NCI-H1105 (cell line): Measurements from ENCODE around the gene TENM4.

ENCODE experiments used
- DNase-seq: peaks from one replicate; lab custom pipeline; 2025; lab: John Stamatoyannopoulos, UW

Gene TENM4

GRCh38 chr11:79084382-79084781 lies 356.4 kb downstream of the TENM4 start:
- DNase-seq = no peak

DNA sequence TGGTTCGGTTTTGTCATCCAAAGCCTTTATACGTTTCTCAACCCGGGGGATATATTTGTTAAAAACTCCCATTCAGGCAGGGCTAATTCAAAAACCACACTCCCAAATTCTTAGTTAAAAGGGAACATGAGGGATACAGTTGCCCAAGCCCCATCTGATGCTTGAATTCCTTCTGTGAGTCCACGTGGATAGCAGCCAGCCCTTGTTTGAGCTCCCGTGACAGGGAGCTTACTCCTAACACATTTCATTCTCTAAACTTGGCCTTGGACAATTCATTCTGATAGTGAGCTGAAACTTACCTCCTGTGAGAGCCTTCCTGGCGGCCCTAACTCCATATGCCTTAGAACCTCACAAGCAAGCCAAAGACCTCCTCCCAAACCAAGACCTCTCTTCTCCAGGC lies 357.5 kb downstream of the TENM4 start:
- no peak for DNase-seq

- DNase-seq = peak; percentile 81
Observed at GRCh38 chr11:79082907-79083306, 357.9 kb downstream of the TENM4 start.

DNA sequence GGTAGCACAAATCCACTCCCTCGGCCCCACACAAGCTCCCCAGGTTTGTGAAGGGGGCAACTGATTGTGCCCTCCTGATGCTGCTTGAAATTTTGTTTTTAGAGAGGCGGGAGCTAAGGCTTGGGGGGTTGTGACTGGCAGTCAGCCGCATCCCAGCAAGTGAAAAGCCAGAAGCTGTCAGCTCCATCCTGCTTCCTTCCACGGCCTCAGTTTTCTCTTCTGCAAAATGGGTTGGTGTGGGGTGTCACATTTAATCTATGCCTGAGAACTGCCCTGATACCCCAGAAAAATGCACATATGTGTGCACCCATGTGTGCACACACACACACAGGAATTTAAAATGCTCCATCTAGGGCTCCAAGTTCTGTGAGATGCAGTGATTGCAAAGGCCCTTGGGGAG lies 358.6 kb downstream of the TENM4 start:
- DNase-seq = no peak

- DNase-seq = no peak
Observed at GRCh38 chr11:79081471-79082031, 359.3 kb downstream of the TENM4 start.

- no peak for DNase-seq
Observed at GRCh38 chr11:79080551-79080950, 360.3 kb downstream of the TENM4 start.

DNA sequence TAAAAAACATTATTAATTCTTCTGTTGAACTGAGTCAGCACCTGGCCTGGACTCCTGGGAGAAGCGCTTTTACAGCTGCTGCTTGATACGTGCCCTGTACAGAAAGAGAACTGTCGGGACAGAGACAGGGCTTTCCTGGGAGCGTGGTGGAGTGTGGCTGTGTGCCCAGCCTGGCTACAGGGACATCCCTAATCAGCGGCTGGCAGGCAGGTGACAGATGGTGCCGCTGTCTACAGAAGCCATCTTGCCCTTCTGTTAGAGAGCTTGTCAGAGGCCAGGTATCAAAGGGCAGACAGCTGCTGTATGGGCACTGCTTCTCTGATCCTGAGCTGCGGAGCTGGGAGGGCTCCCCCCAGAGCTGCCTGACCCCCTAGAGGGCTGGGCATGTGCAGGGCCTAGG lies 361.8 kb downstream of the TENM4 start:
- peak; percentile 93 for DNase-seq

GRCh38 chr11:79078456-79078855 lies 362.4 kb downstream of the TENM4 start:
- DNase-seq = no peak

- no peak for DNase-seq
Observed at GRCh38 chr11:79077702-79078330, 363.0 kb downstream of the TENM4 start.

DNA sequence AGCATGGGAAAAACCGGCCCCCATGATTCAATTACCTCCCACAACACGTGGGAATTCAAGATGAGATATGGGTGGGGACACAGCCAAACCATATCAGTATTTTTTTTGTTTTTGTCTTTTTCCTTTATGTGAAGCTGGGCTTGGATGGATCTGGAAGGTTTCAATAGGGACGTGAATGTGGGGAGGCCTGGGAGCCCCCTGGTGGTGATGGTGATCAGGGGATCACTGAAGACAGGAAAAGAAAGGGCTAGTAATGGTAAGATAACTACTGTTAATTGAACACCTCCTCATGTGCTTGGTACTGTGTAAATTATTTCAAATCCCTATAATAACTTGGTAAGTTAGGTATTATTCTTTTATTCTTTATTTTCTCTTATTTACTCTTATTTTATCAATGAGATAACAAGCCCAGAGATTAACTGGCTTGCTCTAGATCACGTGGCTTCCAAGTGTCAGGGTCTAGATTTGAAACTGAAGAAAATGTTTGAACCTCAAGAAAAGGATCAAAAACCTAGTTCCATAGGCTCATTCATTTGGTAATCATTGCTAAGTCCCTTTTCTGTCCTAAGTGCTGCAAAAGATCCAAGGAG lies 364.2 kb downstream of the TENM4 start:
- DNase-seq = no peak

- no peak for DNase-seq
Observed at GRCh38 chr11:79074547-79074946, 366.3 kb downstream of the TENM4 start.

- DNase-seq = no peak
Observed at GRCh38 chr11:79071190-79071589, 369.6 kb downstream of the TENM4 start.

DNA sequence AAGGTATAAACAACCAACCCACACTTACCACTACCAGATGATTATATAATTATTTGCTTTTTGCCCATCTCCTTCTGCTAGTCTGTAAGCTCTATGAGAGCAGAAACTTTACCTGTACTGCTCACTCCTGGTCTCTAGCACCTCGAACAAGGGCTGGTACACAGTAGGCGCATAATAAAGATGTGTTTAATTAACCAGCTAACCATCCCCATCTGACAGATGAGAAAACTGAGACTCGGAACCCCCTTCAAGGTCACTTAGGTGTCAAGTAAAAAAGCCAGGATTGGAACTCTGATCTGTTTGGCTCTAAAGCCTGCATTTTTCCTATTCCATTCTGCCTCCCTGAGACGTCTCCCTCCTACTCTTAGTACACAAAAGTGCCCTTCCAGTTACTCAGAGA lies 370.3 kb downstream of the TENM4 start:
- no peak for DNase-seq

GRCh38 chr11:79069504-79069903 lies 371.3 kb downstream of the TENM4 start:
- no peak for DNase-seq

DNA sequence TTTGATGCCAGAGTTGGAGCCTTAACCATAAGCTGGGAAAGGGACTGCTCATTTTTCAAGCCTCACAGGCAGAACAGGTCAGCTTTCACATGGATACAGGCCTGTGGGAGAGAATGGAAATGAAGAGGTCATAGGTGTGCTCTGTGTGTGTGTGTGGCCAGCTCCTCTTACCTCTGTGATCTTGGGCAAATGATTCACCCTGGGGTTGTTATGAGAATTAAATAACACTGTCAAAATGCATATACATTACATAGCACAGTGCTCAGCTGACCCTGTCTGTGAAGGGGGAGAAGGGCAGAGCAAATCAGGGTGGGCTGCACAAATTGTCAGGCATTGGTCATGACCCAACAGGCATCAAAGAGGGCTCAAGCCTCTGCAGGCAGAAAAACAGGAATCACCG lies 372.5 kb downstream of the TENM4 start:
- no peak for DNase-seq

DNA sequence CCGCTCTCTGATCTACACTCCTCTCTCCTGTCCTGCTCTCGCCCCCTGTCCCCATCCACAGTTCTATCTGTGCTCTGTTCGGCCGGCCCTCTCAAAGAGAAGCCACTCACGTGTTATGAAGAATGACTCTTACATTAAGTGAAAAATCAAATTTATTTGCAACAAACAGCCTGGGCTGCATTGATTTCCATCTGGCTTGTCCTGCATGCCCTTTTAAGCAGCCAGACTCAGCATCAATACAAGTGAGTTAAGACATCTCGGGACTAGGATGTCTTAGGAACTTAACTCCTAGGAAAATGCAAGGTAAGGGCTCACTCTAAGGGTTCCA lies 373.5 kb downstream of the TENM4 start:
- no peak for DNase-seq

- no peak for DNase-seq
Observed at GRCh38 chr11:79066456-79067351, 374.1 kb downstream of the TENM4 start.

GRCh38 chr11:79062814-79063762 lies 377.7 kb downstream of the TENM4 start:
- DNase-seq = no peak

GRCh38 chr11:79060081-79060953 lies 380.5 kb downstream of the TENM4 start:
- DNase-seq = no peak

DNA sequence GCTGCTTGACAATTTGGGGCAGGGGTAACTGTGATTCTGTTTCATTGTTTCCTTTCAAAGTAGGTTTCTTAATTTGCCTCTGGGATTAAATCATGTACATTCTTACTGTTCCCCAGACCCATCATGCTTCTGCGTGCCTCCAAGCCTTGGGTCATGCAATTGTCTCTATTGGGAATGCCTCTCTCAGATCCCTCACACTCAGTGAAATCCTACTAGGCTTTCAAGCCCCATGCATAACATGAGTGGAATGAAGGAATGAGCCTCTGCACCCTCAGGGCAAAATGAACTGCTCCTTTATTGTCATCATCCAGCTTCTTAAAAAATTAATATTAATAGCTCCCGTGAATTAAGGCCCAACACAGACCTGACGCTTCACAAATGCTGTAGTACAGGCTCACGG lies 381.7 kb downstream of the TENM4 start:
- DNase-seq = no peak
